Esophagus squamous epithelium (tissue), 4 donors: ENCODE results near the gene RIMBP2.

ENCODE experiments used
- POLR2A ChIP-seq, 4 donors: fragments of 450-650 bp; IDR thresholded peaks; one replicate each; pipeline ENCODE4 v1.6.1; 2017; ENCODE audit warnings: antibody characterized with exemption in 4 of 4, mild to moderate bottlenecking in 4 of 4, moderate library complexity in 3 of 4
- TF ChIP-seq, protein P1 (sequence below), 6 experiments: fragments of 450-650 bp in 4 of 6; fragments of 200-600 bp in 2 of 6; sonication (generic) in 2 of 6; IDR thresholded peaks; one replicate each; pipeline ENCODE4 v1.5.1; 2016 to 2019; ENCODE audit warnings: antibody characterized with exemption in 6 of 6, mild to moderate bottlenecking in 4 of 6, moderate library complexity in 4 of 6

DNA sequence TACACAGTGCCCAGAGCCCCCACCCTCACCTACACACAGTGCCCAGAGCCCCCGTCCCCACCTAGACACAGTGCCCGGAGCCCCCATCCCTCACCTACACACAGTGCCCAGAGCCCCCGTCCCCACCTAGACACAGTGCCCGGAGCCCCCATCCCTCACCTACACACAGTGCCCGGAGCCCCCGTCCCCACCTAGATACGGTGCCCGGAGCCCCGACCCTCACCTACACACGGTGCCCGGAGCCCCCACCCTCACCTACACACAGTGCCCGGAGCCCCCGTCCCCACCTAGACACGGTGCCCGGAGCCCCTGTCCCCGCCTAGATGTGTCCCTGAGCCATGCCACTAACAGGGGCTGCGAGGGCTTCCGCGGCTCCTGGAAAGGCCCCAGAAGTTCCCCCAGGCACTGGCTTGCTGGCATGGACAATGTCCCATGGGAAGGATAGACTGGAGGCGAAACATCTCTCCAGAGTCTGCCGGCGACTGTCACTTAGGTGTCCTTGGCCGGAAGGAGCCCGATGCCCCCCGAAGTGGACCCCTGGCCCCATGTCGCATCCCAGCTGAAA is 232.4 kb downstream of the RIMBP2 start:
- no peak for TF ChIP-seq POLR2A (IDR thresholded peaks at IDR 0.05)
- TF ChIP-seq, protein P1, sequence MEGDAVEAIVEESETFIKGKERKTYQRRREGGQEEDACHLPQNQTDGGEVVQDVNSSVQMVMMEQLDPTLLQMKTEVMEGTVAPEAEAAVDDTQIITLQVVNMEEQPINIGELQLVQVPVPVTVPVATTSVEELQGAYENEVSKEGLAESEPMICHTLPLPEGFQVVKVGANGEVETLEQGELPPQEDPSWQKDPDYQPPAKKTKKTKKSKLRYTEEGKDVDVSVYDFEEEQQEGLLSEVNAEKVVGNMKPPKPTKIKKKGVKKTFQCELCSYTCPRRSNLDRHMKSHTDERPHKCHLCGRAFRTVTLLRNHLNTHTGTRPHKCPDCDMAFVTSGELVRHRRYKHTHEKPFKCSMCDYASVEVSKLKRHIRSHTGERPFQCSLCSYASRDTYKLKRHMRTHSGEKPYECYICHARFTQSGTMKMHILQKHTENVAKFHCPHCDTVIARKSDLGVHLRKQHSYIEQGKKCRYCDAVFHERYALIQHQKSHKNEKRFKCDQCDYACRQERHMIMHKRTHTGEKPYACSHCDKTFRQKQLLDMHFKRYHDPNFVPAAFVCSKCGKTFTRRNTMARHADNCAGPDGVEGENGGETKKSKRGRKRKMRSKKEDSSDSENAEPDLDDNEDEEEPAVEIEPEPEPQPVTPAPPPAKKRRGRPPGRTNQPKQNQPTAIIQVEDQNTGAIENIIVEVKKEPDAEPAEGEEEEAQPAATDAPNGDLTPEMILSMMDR (IDR thresholded peaks at IDR 0.05): no peak
